EH (cell line): ENCODE data around the gene YPEL1.
"Not testable (repeated sequence)": the region's sequence is repeated elsewhere in the genome, so short reads cannot be mapped to it uniquely, and the experiment has no call there.

Experiments
- DNase-seq: peaks from one replicate; pipeline ENCODE4 v3.0.0-alpha.2; 2015; ENCODE audit warnings: low read depth

The YPEL1 gene

GRCh38 chr22:21753374-21754111, 17.9 kb upstream of the YPEL1 start:
- DNase-seq = no peak

- no peak for DNase-seq
Observed at GRCh38 chr22:21752276-21752675, 16.7 kb upstream of the YPEL1 start.

- no peak for DNase-seq
Observed at GRCh38 chr22:21745948-21746347, 10.4 kb upstream of the YPEL1 start.

- DNase-seq = peak; percentile 34
Observed at GRCh38 chr22:21744917-21745316, 9.3 kb upstream of the YPEL1 start.

- no peak for DNase-seq
Observed at GRCh38 chr22:21741790-21742189, 6.2 kb upstream of the YPEL1 start.

GRCh38 chr22:21741059-21741458, 5.5 kb upstream of the YPEL1 start:
- no peak for DNase-seq

- no peak for DNase-seq
Observed at GRCh38 chr22:21739828-21740377, 4.3 kb upstream of the YPEL1 start.

- DNase-seq = no peak
Observed at GRCh38 chr22:21738966-21739365, 3.4 kb upstream of the YPEL1 start.

GRCh38 chr22:21738081-21738480, 2.5 kb upstream of the YPEL1 start:
- no peak for DNase-seq

GRCh38 chr22:21736948-21737347, 1.4 kb upstream of the YPEL1 start:
- no peak for DNase-seq

GRCh38 chr22:21736084-21736642, 569 bp upstream of the YPEL1 start:
- no peak for DNase-seq

- DNase-seq = no peak
Observed at GRCh38 chr22:21734540-21735199, 924 bp downstream of the YPEL1 start.

- no peak for DNase-seq
Observed at GRCh38 chr22:21731503-21731902, 4.1 kb downstream of the YPEL1 start.

GRCh38 chr22:21730535-21731308, 4.9 kb downstream of the YPEL1 start:
- DNase-seq = no peak

GRCh38 chr22:21729184-21729583, 6.4 kb downstream of the YPEL1 start:
- not testable (repeated sequence) for DNase-seq

- DNase-seq = no peak
Observed at GRCh38 chr22:21728270-21728669, 7.3 kb downstream of the YPEL1 start.

- no peak for DNase-seq
Observed at GRCh38 chr22:21727768-21728167, 7.8 kb downstream of the YPEL1 start.

GRCh38 chr22:21727159-21727558, 8.4 kb downstream of the YPEL1 start:
- DNase-seq = no peak

- DNase-seq = peak; percentile 20
Observed at GRCh38 chr22:21726650-21727049, 8.9 kb downstream of the YPEL1 start.

- DNase-seq = no peak
Observed at GRCh38 chr22:21725956-21726649, 9.5 kb downstream of the YPEL1 start.

GRCh38 chr22:21724496-21724895, 11.1 kb downstream of the YPEL1 start:
- not testable (repeated sequence) for DNase-seq
